HG03378 (cell line): ENCODE measurements around the gene CSF1.
"Not testable (repeated sequence)": the region's sequence is repeated elsewhere in the genome, so short reads cannot be mapped to it uniquely, and the experiment has no call there.

ENCODE experiments used
- ATAC-seq: cut with Tn5 transposase; IDR thresholded peaks from one replicate; pipeline ENCODE4 v1.9.1; 2021; ENCODE audit warnings: mild to moderate bottlenecking, moderate library complexity; ENCODE audit not compliant: unreplicated experiment

Gene CSF1, protein sequence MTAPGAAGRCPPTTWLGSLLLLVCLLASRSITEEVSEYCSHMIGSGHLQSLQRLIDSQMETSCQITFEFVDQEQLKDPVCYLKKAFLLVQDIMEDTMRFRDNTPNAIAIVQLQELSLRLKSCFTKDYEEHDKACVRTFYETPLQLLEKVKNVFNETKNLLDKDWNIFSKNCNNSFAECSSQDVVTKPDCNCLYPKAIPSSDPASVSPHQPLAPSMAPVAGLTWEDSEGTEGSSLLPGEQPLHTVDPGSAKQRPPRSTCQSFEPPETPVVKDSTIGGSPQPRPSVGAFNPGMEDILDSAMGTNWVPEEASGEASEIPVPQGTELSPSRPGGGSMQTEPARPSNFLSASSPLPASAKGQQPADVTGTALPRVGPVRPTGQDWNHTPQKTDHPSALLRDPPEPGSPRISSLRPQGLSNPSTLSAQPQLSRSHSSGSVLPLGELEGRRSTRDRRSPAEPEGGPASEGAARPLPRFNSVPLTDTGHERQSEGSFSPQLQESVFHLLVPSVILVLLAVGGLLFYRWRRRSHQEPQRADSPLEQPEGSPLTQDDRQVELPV

DNA sequence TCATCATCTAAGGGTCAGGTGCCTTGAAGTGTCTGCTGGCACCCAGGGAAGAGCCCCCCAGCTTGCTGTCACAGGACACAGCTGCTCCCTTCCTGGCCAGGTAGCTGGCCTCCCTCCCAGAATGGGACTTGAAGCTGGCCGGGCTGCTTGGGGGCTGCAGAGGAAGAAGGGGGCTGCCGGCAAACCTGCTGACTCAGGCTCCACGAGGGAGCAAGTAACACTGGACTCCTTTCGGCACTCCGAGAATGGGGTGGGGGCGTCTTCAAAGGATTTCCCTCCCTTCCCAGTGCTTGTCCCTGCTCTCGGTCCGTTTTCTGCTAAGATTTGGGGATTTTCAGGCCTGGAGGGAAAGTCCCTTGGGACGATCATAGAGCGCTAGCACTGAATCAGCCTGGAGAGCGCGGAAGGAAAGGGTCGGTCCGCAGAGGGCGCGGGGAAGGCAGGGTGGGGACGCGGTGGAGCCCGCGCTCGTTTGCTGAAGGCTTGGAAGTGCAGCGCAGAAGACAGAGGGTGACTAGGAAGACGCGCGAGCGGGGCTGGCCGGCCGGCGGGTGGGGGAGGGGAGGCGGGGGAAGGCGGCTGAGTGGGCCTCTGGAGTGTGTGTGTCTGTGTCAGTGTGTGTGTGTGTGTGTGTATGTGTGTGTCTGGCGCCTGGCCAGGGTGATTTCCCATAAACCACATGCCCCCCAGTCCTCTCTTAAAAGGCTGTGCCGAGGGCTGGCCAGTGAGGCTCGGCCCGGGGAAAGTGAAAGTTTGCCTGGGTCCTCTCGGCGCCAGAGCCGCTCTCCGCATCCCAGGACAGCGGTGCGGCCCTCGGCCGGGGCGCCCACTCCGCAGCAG is at the start of gene CSF1:
TSS of gene CSF1 (plus strand) at position 727 of the 840 bp plus-strand sequence. CDS start 175 bp downstream, outside the sequence.
- ATAC-seq: no peak

DNA sequence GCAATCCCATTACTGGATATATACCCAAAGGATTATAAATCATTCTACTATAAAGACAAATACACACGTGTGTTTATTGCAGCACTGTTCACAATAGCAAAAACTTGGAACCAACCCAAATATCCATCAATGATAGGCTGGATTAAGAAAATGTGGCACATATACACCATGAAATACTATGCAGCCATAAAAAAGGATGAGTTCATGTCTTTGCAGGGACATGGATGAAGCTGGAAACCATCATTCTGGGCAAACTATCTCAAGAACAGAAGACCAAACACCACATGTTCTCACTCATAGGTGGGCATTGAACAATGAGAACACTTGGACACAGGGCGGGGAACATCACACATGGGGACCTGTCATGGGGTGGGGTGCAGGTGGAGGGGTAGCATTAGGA is 49.0 kb upstream of the CSF1 start:
- not testable (repeated sequence) for ATAC-seq

DNA sequence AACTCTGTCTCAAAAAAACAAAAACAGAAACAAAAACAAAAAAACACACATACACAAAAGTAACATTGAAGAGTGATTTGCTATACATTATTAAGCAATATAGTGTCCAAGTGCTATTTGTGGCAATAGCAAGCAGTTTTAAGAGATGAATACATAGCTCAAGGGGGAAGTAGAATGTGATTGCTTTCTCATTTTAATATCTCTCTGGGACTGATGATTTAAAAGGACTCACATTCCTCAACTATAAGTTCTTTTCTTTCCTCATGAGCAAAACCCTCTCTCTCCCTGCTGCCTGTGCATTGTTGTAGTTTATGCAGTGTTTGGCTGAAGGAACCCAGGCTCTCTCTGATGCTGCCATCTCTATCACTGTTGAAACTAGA is 47.0 kb upstream of the CSF1 start:
- ATAC-seq: no peak

DNA sequence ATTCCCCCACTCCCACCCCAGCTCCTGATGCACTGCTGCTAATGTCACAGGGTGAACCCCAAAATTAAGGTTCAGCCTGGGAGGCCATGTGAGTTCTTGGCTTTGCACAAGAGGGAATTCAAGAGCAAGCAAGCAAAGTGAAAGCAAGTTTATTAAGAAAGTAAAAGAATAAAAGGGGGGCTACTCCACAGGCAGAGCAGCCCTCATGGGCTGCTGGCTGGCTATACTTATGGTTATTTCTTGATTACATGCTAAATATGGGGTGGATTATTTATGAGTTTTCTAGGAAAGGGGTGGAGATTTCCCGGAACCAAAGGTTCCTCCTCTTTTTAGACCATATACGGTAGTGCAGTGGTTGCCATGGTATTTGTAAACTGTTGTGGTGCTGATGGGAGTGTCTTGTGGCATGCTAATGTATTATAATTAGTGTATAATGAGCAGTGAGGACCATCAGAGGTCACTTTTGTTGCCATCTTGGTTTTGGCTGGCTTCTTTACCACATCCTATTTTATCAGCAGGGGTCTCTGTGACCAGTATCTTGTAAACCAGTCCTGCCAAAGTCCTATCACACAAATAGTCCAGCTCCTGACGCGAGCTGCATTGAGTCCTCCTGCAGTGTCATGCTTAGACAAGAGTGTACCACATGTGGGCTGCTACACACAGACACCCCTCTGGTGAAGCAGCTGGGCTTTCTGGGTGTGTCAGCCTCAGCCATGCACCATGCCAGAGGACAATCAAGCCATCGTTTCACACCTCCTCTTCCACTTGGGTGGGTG is 46.4 kb upstream of the CSF1 start:
- ATAC-seq: no peak

DNA sequence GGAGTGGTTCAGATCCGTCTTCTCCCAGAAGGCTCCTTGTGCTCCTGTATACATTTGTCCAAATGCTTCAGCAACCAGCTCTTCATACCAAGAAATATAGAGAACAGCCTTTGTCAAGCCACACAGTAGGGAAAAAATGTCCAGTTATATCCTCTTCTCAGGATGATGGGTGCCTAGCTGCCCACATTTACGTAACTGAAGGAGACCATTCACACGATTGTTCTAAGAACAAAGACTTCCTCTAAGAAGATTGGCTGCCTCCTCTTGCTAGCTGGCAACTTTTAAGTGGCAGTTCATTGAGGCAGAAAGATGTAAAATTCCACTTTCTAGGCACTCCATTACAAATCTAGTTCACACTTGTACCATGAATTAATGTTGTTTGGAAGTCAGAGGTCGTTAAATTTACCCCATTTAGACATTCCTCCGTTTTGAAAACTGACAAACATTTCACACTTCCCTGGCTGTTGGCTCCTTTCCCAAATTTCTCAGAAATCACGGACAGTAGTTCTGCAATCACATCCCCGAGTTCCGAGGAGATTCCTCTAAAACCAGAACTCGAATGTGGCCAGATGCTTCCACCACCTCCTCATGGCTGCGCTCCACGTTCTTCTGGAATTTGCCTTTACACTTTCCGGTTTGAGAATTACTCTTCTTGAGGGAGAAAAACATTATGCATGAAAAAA is 45.6 kb upstream of the CSF1 start:
- ATAC-seq: no peak

DNA sequence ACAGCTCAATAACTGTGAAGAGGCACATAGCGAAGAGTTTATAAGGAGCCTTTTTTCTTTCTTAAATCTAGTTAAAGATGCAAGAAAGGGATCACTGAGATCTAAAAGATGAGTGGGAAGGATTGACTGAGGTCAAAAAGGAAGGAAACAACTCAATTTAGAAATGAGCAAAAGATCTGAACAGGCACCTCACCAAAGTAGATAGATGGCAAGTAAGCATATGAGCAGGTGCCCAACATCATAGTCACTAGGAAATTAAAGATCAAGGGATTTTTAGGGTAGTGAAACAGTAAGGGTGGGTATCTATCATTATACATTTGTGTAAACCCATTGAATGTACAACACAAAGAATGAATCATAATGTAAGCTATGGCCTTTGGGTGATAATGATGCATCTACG is 44.6 kb upstream of the CSF1 start:
- ATAC-seq: no peak

DNA sequence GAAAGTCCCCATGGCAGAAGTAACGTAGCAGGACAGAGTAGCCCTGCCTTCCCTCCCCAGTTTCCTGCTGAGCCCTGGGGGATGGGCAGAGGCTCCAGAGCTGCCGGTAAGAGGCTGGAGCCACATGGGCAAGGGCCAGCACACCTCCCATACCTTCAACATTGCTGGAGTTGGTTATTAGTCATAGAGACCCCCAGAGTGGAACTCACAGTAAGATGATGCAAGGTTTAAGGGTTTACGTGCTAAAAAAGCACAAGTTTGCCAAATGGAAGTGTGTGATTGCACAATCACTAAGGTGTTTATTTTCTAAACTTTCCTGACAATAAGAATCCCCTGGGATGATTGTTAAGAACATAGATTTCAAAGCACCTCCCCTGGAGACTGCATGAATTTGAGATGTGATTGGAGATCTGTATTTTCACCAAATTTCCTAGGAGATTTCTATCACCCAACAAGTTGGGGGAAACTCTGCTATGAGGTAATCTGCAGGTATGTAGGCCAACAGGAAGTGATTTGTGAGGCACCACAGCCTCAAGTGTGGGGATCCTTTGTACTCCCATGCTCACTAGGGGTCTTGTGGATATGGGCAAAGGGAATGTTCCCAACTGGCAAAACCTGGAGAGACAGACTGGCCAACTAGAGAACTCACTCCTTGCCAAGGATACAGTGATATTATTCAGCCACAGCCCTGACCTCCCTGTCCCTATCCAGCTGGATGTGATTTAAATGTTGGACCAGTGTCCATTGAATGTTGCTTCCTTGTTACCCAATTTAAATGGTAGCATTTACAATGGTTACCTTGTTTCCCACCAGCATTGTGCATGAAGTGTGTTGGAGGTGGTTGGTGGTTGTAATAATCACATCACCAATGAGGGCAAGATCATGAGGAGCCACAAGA is 37.1 kb upstream of the CSF1 start:
- ATAC-seq: no peak

DNA sequence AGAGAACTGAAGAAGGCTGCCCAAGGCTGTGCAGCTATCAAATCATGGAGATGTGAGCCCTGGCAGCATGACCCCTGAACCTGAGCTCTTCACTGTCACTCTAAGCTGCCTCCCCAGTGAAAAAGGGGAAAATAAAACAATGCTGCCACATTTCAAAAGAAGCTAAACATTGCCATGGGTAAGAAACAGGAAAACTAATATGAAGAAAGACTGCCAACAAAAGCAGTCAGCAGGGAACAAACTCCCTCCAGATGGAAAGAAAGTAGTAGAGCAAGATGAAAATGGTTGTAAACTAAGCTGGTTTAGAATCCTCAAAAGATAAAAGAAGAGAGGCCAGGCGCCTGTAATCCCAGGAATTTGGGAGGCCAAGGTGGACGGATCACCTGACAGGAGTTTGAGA is 36.2 kb upstream of the CSF1 start:
- no peak for ATAC-seq

DNA sequence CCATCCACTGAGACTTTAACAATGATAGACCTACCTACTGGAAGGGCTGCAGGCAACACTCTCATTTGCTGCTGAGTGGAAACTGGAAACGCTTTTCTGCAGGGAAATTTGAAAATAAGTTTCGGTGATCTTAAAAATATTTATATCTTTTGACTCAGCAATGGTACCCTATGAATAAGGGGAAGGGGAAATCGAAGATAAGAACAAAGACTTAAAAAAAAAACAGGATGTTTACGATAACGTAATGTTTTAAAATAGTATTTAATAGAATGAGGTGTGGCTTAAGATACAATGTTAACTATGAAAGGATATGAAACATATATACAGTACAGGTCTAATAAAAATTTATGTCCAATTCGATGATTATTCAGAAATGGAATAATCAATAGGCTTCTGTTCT is 34.8 kb upstream of the CSF1 start:
- no peak for ATAC-seq

DNA sequence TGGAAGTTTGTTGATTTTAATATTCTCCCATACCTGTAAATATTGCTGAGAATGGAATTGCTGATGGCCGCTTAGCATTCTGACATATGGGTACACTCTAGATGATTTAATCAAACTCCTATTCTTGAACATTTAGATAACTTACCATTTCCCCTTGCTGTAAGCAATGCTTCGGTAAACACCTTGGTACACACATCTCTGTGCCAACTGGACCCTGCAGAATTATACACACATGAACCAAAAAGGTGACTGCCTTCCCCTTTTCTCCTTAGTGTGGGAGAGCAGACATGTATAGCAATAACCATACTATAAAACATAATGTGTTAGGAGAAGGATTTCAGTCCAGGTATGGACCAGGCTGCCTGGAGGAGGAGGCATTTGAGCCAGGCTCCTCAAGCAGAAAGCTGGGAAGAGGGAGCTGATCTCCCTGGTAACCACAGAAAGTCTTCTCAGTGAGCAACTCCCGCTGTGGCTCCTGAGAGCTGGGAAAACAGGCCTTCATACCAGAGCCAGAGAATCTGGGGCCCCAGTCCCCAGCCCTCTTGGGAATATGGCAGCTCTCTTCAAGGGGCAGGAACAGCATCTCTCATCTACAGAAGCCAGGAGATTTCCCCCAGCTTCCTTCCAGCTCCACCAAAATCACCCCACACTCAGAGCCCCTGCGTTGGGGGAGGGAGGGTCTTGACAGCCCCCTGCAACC is 33.9 kb upstream of the CSF1 start:
- no peak for ATAC-seq

DNA sequence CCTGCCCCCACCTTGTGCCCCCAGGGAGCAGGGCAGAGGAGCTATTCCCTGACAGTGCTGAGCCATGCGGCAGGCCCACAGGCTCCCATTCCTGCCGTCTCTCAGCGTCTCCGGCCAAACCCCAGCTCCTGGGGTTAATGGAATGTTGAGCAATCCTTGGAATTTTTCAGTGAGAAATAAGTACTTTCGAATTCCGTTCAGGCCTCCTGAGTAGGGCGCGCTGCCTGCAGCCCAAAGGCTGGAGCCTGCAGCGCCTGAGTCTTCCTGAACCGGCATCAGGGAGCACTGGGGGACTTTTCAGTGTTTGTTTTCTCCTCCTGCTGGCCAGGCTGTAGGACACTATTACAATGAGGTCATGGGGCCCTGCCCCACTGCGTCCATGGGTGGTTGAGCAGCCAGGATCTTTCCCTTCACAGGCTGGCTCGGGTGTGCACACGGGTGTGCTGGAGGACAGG is 33.3 kb upstream of the CSF1 start:
- no peak for ATAC-seq

DNA sequence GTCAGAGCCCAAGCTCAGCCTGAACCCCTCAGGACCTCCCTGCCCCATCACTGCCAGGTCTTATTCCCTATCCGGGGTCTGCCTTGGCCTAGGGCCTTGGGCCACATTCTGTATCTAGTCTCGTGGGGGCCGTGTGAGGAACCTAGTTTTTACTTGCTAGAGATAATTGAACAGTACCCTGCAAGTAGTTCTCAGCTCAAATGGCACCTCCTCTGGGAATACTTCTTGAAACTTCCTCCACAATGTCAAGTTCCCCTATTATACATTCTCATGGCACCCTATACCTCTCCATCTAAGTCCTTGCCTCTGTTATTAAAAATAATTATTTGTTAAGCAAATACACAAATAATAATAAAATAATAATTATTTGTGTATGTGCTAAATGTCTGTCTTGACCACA is 32.9 kb upstream of the CSF1 start:
- ATAC-seq: no peak

DNA sequence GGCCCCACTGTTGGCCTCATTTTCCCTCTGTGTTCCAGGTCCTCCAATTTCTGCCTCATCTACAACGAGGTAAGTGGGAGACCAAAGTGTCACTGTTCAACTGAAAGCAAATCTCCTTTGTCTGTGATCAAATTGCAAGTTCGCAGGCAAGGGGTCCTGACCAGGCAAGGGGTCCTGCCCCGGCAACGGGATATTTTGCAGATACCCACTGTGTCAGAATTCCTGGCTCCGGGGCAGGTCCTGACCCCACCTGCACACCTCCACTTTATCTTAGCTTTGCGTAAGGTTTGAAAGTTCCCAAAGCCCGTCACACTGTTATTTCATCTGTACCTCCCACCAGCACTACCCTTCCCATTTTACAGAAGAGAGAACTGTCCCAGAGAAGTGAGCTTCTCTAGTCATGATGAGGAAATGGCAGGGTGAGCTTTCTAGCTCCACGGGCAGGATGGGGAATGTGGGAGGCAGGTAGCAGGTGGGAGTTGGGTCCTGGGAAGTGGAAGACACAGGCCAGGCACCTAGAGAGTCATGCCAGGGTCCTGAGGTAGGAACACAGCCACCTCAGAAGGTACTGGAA is 32.0 kb upstream of the CSF1 start:
- no peak for ATAC-seq

DNA sequence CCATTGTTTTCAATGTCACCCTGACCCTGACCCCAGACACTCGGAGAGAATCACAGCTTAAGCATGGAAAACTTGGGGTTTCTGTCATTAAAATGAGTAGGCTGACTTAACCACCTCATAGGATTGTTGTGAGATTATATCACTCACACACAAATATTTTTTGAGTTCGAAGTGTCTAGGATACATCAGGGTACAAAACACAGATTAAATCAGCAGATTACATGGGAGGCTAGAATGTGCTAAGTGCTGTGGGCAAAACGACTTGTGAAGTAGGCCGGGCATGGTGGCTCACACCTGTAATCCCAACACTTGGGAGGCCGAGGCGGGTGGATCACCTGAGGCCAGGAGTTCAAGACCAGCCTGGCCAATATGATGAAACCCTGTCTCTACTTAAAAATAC is 31.3 kb upstream of the CSF1 start:
- not testable (repeated sequence) for ATAC-seq

DNA sequence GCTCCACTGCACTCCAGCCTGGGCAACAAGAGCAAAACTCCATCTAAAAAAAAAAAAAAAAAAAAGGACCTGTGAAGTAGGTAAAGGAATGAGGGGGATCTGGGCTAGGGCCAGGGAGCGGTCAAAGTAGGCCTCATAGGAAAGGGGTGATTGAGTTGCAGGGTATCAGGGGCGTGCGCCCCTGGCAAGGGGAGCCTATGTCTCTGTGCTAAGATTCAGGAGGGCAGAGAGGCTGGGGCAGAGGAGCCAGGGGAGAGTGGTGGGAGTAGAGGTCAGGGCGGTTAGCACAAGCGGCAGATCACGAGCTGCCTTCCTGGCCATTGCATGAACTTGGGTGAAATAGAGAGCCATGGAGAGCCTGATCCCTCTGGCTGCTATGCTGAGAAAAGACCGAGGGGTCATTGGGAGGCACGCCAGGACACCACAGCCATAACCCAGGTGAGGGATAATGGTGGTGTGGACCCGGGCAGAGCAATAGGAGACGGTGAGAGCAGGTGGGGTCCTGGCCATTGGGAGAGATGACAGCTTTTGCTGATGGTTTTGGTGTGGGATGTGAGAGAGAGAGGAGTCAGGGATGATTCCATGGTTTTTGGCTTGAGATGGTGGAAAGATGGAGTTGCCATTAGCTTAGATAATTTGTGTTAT is 30.6 kb upstream of the CSF1 start:
- no peak for ATAC-seq

DNA sequence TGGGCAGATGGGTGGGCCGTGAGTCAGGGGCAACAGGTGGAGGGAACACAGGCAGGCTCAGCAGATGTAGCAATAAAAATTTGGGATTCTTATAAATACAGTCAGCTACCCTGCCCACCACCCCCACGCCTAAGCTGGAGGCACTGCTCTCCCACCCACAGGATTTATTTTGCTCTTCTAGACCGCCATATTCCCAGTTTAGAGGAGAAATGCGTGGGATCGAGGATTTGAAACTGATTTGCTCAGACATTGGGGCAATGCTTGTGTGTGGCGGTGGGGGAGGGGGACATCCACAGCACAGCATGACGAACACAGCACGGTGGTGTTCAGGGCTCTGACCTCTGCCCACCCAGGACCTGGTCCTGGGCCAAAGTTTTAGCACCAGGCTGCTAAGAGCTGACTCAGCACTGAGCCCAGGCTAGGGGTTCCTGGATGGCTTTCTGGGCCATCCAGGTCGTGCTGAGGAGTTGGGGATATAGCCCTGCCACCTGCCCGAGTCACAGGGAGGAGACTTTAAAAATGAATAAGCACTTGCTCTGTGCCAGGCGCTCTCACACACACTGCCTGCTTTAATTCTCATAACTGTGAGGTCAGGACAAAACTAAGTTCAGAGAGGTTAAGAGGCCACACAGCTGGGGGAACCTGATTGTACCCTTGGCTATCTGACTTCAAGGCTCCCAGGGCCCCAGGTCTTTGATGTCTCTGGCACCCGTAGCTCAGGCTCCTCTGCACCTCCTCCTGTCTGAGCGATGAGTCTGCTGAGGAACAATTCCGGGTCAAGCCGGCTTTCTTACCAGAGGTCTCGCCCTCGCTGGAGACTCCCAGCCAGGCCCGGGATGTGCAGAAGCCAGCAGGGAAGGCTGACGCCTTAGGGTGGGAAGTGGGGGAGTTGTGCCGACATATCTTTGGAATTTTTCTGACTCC is 29.4 kb upstream of the CSF1 start:
- ATAC-seq: no peak

DNA sequence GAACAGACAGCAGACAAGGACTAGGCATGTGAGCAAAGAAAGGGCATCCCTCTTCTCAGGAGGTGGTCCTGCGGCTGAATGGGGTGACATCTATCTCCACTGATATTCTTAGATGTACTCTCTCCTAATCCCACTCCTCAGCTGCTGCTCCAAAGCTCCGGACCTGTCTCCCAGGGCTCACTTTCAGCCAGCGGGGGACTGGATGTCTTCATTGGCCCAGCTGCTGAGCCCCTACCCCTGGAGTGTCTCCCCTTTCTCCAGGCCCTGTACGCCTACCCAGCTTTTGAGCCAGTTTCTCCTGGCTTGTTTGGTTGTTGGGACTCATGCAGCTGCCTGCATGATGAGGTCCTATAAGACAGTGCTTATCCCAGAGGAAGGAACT is 28.8 kb upstream of the CSF1 start:
- ATAC-seq: no peak
